HG03432 (cell line): ENCODE data around the gene NDRG4.

Experiments
- ATAC-seq: cut with Tn5 transposase; IDR thresholded peaks from one replicate; pipeline ENCODE4 v1.9.1; 2021; ENCODE audit warnings: mild to moderate bottlenecking, moderate library complexity; ENCODE audit not compliant: unreplicated experiment

Gene NDRG4

DNA sequence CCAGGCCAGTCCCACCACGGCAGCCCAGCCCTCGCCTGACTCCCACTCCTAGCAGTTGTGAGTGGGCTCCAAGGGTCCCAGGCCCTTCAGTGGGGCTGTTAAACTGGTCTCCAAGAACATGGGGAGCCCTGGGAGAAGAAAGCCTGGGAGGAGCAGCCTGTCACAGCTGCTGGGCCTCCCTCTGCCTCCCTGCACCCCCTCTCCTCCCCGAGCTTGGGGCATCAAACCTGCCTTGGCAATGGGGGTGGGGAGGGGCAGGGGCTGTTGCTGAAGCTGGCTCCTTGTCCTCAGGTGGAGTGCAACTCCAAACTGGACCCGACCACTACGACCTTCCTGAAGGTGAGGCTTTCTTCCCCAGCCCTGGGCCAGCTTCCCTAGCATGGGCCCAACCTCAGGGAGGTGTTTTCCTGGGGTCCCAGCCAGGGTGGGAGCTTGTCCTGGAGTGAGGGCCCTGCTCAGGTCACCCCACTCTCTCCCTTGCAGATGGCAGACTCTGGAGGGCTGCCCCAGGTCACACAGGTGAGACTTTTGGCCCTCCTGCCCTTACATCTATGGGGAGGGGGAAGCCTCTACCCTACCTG lies 8.8 kb downstream of the NDRG4 start:
- ATAC-seq = no peak

- ATAC-seq = no peak
Observed at GRCh38 chr16:58509256-58510096, 9.5 kb downstream of the NDRG4 start.

- ATAC-seq = no peak
Observed at GRCh38 chr16:58510097-58510775, 10.3 kb downstream of the NDRG4 start.

DNA sequence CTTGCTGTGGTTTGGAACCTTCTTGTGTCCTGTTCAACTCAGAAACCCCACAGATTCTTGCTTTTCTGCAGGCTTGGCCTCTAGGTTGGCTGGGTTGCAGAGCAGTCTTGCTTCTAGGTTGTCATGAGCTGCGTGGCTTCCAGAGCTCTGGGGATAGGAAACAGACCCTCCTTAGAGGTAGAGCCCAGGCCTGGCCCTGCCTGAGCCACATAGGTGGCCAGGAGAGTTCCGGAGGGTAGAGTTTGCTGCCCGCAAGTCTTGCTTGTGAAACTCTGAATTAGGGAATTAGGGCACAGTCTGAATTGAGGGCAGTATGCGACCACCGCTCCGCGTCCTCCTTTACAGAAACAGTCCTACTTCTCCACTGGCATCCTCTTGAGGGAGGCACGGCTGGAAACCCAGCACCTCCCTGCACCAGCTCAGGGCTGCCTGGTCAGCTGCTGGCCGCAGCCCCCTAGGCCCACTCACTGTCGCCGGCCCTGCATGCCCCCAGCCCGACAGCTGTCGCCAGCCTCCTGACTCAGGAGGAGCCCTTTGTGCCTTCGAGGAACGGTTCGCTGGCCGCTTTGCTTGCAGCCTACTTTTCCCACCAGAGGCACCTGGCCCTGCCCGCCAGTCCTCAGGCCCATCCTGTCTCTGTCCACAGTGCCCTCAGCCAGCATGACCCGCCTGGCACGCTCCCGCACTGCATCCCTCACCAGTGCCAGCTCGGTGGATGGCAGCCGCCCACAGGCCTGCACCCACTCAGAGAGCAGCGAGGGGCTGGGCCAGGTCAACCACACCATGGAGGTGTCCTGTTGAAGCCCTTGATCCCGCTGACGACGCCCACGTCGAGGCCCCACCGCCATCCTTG lies 11.1 kb downstream of the NDRG4 start:
- no peak for ATAC-seq

DNA sequence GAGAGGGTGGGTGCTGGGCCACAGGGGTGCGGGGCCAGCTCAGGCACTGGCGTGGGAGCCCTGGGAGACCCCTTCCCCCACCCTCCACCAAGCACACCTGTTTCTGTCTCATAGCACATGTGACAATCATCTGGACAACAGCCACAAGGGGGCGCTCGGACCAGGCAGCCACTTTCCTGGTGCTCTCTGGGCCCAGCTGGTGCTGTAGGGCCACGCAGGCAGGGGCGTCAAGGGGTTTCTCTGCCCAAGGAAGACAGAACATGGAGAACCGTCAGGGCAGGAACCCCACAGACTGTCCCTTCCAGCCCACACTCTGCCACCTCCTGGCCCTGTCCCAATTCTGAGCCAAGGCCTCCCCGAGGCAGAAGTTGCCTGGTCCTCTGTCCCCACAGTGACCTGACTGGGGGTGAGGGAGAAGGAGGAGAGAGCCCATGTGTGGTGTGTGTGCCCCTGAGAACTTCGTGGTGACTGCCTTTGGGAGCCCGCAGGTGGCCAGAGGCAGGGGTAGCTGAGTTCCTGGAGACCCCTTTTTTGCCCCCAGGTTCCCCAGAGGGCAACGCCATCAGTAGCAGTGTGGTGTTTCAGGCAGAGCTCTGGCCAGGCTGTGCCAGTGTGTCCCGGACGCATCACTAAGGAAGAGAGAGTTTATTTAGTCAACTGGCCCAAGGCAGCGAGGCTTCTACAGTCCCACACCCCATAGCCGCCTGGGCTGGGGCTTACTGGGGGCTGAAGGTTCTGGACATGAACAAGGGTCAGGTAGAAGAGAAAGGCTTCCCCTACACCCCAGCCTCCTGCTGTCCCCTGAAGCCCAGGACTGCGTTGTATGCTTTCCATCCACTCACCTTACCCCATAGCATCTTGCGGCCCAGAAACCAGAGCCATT lies 12.2 kb downstream of the NDRG4 start:
- peak; percentile 38 for ATAC-seq

DNA sequence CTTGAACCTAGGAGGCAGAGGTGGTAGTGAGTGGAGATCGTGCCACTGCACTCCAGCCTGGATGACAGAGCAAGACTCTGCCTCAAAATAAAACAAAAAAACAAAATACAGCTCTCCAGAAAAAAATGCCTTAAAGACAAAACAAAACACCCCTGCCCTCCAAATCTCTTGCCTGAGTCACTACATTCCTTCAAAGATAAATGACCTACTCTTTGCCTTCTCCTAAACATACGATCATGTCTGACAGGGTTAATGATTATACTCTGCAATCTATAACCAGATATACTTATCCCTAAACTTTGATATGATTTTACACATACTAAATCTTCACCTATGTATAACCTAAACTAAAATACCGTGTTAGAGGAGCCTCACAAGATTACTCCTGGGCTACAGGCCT lies 13.9 kb downstream of the NDRG4 start:
- no peak for ATAC-seq

DNA sequence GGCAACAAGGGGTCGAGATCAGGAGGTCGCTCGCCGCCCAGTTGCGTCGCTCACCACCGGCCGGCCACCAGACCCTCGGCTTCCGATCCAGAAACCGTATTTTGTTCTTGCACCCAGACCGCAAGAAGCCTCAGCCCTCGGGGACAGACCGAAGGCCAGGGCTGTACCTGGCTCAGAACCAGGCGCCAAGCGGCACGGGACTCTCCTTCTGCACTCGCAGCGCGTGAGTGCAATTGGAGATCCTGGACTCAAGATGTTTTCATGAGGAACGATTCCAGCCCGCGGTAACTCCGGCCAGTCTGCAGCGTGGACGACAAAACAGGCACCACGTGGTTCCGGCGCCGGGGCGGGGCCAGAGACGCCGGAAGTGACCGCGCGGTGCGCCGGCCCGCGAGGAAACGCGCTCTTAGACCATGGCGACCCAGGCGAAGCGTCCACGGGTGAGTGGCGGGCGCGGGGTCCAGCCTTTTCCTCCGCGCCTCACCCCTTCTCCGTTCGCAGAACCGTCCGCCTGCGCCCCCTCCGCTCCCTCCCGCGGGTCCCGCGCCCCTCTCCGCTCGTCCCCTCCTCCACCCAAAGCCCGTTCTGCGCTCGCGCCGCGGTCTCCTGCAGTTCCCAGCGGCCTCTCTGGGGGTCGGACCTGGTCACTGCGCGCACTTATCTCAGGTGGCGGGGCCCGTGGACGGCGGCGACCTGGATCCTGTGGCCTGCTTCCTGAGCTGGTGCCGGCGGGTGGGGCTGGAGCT lies 15.4 kb downstream of the NDRG4 start, which contains the start of gene SETD6:
Gene SETD6, plus strand, starts transcription at position 393 of the 746 bp plus-strand sequence. Its CDS starts 21 bp downstream, at position 414.
- peak; percentile 82 for ATAC-seq

DNA sequence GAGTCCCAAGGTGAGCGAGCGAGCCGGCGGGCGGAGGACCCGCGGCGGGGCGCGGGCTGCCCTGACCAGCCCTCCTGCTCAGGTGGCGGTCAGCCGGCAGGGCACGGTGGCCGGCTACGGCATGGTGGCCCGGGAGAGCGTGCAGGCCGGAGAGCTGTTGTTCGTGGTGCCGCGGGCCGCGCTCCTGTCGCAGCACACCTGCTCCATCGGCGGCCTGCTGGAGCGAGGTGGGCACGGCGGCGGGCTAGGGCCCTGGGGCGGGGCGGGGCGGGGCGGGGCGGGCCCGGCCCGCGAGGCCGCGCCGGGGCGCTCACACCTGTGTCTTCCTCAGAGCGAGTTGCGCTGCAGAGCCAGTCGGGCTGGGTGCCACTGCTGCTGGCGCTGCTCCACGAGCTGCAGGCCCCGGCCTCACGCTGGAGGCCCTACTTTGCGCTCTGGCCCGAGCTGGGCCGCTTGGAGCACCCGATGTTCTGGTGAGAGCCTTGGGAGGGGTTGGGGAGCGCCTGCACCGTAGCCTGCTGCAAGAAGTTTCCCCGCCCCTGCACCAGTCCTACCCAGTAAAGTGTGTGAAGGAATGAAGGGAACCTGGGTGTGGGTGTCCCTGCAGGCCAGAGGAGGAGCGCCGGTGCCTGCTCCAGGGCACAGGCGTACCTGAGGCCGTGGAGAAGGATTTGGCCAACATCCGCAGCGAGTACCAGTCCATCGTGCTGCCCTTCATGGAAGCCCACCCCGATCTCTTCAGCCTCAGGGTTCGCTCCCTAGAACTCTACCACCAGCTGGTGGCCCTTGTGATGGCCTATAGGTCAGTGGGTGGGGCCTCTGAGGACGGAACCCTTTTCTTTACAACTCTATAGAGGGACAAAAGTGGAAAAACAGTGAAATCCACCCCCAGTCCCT lies 16.2 kb downstream of the NDRG4 start:
- ATAC-seq = peak; percentile 43

DNA sequence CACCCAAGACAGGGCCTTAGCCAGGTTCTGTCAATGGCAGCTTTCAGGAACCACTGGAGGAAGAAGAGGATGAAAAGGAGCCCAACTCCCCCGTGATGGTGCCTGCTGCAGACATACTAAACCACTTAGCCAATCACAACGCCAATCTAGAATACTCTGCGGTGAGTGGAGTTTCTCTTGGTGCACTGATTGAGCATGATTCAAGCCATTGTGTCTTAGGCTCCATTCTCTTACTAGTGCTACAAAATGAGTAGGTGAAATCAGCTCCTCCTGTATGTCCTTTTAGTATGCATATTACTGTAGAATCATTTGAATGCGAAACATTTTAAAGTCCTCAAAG lies 16.8 kb downstream of the NDRG4 start:
- no peak for ATAC-seq

DNA sequence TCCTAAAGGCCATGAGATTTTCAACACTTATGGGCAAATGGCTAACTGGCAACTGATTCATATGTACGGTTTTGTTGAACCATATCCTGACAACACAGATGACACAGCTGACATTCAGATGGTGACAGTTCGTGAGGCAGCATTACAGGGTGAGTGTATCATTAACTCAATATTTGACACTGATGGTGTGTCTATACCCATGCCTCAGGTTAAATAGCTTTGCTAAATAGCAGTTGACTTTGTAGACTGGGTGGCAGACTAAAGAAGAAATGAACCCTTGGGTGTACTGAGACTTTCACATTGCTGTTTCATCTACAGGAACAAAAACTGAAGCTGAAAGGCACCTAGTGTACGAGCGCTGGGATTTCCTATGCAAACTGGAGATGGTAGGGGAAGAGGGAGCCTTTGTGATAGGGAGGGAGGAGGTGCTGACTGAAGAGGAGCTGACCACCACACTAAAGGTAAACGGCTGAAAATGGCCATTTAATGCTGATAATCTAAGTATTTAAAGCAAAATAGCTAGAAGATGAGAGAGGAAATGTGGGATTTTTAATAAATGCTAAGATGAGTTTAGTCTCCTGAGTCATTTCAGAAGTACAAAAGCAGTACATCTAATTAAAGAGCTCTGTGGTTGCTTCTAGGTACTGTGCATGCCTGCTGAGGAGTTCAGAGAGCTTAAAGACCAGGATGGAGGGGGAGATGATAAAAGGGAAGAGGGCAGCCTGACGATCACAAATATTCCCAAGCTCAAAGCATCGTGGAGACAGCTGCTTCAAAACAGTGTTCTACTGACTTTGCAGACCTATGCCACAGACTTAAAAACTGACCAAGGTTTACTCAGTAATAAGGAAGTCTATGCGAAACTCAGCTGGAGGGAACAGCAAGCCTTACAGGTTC lies 18.4 kb downstream of the NDRG4 start:
- ATAC-seq = peak; percentile 54

- no peak for ATAC-seq
Observed at GRCh38 chr16:58518980-58519368, 19.0 kb downstream of the NDRG4 start.

DNA sequence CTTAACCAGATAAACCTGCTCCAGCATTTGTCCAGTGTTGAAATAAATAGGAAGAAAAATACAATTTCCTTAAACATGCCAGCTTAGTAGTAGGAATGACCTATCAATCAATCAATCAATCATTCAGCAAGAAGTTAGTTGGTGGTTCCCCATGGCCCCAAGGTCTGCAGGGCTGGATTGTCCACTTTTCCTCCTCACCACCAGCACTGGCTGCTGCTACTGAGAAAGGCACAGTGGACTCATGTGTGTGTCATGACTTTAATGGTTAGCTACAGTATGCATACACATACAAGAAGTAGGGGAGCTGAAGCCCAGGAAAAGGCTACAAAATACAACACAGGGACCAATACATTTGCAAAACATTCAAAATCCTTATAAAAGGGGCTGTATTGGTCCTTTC lies 19.8 kb downstream of the NDRG4 start:
- ATAC-seq = no peak

GRCh38 chr16:58530179-58530578 lies 30.2 kb downstream of the NDRG4 start:
- no peak for ATAC-seq

GRCh38 chr16:58532414-58532813 lies 32.5 kb downstream of the NDRG4 start:
- no peak for ATAC-seq

GRCh38 chr16:58533751-58534470 lies 34.0 kb downstream of the NDRG4 start:
- no peak for ATAC-seq

DNA sequence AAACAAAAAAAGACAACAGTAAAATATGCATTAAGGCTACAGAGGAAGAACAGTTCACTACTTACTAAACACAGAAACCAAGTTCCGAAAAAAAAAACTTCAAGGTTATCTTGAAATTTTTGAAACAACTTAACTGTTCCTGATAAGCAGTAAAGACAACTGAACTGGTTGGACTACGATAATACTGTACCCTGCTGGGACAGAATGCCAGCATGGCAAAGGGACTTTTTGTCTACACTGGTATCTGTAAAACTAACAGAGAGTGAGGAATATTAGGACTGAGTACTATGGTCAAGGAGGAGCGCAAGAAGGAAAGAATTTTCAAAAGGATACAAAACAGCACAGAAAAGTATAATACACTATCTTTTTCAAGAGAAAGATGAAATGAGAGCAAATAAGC lies 35.2 kb downstream of the NDRG4 start:
- no peak for ATAC-seq

DNA sequence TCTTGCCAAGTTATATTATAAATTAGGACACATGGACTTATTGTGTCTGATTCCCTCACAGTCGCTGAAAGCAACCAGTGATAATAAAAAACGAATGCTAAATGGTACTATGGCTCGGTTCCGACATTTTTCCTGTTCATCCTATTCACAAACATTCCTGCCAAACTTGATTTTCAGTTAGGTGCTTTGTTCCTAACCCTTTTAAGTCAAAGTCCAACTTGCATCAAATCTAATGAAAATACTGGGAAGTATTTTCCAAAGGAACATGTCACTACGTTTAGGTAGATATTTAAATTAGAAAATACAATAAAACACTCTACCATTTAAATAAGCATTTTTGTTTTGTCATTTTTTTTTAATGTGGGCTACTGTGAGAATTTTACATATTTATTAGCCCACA lies 36.3 kb downstream of the NDRG4 start:
- ATAC-seq = no peak
